Keratinocyte (primary cell): ENCODE results near the gene PRKAG1. TPM values are rescaled to one million over a fixed set of nuclear protein-coding genes. Genes with fewer than 3 reads are reported as not detected.

Source experiments
- DNase-seq: peaks from one replicate; pipeline ENCODE4 v3.0.0-alpha.2; 2011; ENCODE audit warnings: low read depth, missing footprints, low spot score
- FAIRE-seq: peaks from 2 replicates; lab custom pipeline; 2011; peaks lifted over from hg19 to GRCh38; lab: Jason Lieb, UNC
- H2AFZ ChIP-seq: 2 replicates; pipeline ENCODE4 v1.6.0; 2012; ENCODE audit warnings: low read length, control low read depth, inconsistent platforms; ENCODE audit not compliant: control insufficient read depth
- H3K27ac ChIP-seq: 2 replicates; pipeline ENCODE4 v1.5.1; 2011; ENCODE audit warnings: low read length; ENCODE audit not compliant: control insufficient read depth, insufficient read depth
- H3K27me3 ChIP-seq: 3 replicates; pipeline ENCODE4 v1.6.0; 2011; ENCODE audit warnings: low read length; ENCODE audit not compliant: control insufficient read depth, insufficient read depth; ENCODE audit errors: extremely low read depth
- H3K36me3 ChIP-seq, 2 experiments: 2 replicates in 1 of 2; 3 replicates in 1 of 2; pipeline ENCODE4 v1.5.1; 2011; ENCODE audit warnings: low read length in 2 of 2, mild to moderate bottlenecking in 1 of 2; ENCODE audit not compliant: control insufficient read depth in 2 of 2, insufficient read depth in 2 of 2; ENCODE audit errors: extremely low read depth in 1 of 2
- H3K4me1 ChIP-seq: 3 replicates; pipeline ENCODE4 v1.5.1; 2011; ENCODE audit warnings: low read length; ENCODE audit not compliant: control insufficient read depth, insufficient read depth; ENCODE audit errors: extremely low read depth
- H3K4me2 ChIP-seq: 3 replicates; pipeline ENCODE4 v1.6.0; 2011; ENCODE audit warnings: low read depth, low read length; ENCODE audit not compliant: control insufficient read depth, insufficient read depth; ENCODE audit errors: extremely low read depth
- H3K4me3 ChIP-seq, 3 experiments: fragments of 200-600 bp in 1 of 3; sonication (generic) in 1 of 3; 2 replicates in 2 of 3; 3 replicates in 1 of 3; pipeline ENCODE4 v1.5.1; 2011 to 2016; ENCODE audit warnings: low read length in 3 of 3, mild to moderate bottlenecking in 3 of 3, control low read depth in 2 of 3, inconsistent platforms in 1 of 3, low read depth in 1 of 3, mixed read lengths in 1 of 3, mixed run types in 1 of 3, moderate library complexity in 1 of 3; ENCODE audit not compliant: control insufficient read depth in 2 of 3, insufficient read depth in 2 of 3; ENCODE audit errors: extremely low read depth in 1 of 3
- H3K79me2 ChIP-seq: 2 replicates; pipeline ENCODE4 v1.6.0; 2012; ENCODE audit warnings: low read length; ENCODE audit not compliant: control insufficient read depth, insufficient read depth
- H3K9ac ChIP-seq: 3 replicates; pipeline ENCODE4 v1.6.0; 2011; ENCODE audit warnings: low read length; ENCODE audit not compliant: control insufficient read depth, insufficient read depth; ENCODE audit errors: extremely low read depth
- H3K9me1 ChIP-seq: 3 replicates; pipeline ENCODE4 v1.6.0; 2011; ENCODE audit warnings: low read length; ENCODE audit not compliant: control insufficient read depth, insufficient read depth; ENCODE audit errors: extremely low read depth
- H3K9me3 ChIP-seq: 2 replicates; pipeline ENCODE4 v1.5.1; 2012; ENCODE audit warnings: low read depth, low read length; ENCODE audit not compliant: control insufficient read depth
- H4K20me1 ChIP-seq: 3 replicates; pipeline ENCODE4 v1.6.0; 2011; ENCODE audit warnings: low read length; ENCODE audit not compliant: control insufficient read depth, insufficient read depth; ENCODE audit errors: extremely low read depth
- CTCF ChIP-seq, 3 experiments: IDR thresholded peaks in 1 of 3; conservative IDR thresholded peaks in 1 of 3; optimal IDR thresholded peaks in 1 of 3; 2 replicates in 2 of 3; 3 replicates in 1 of 3; pipeline versions ENCODE3 to v1.5.1; 2011; ENCODE audit warnings: low read length in 3 of 3, mild to moderate bottlenecking in 3 of 3, moderate library complexity in 2 of 3, control low read depth in 1 of 3, inconsistent platforms in 1 of 3; ENCODE audit not compliant: insufficient read depth in 2 of 3; ENCODE audit errors: extremely low read depth in 1 of 3
- EZH2 ChIP-seq: IDR thresholded peaks from one replicate; pipeline ENCODE4 v1.6.1; 2012; ENCODE audit warnings: inconsistent platforms, mild to moderate bottlenecking, low read length, moderate library complexity
- dilution Hi-C: fragments of 300-500 bp; cut with MboI; formaldehyde crosslinking; loops from one replicate; pipeline ENCODE4 v1.7.0; 2020; ENCODE audit warnings: low sequenced_read_pairs; ENCODE audit not compliant: extremely low pct_ligation_motif_present
- polyA plus RNA-seq, 5 experiments: library from polyadenylated mRNA; depleted of rRNA in 3 of 5; stranded (reverse) in 3 of 5; stranded (forward) in 1 of 5; unstranded in 1 of 5; fragments of >200 nt; gene quantifications; 1 replicate in 1 of 5; 2 replicates in 3 of 5; 3 replicates in 1 of 5; pipeline versions ENCODE4 v1.2.1 to v1.2.3, GENCODE V29; 2011 to 2012; ENCODE audit warnings: missing spikeins in 2 of 5, low read depth in 1 of 5, low replicate concordance in 1 of 5

Gene PRKAG1
- polyA plus RNA-seq, 1 donor (not counting 4 experiments of a cell fraction or from before 2014, with no cell fraction given), result 125 TPM

GRCh38 chr12:48997719-48998496 lies 20.7 kb downstream of the PRKAG1 start:
- no peak for TF ChIP-seq EZH2
- TF ChIP-seq CTCF (optimal IDR thresholded peaks at IDR 0.05 in 1 of 3, IDR thresholded peaks at IDR 0.05 in 1 of 3, conservative IDR thresholded peaks at IDR 0.05 in 1 of 3; ENCODE audit: extremely low read depth in 1 of 3, insufficient read depth in 2 of 3, low read length in 3 of 3), result no peak
- no peaks in the 10 kb centered on the region for H4K20me1 ChIP-seq
- H3K4me1 ChIP-seq, result peaks cover 14% of the 10 kb centered on the region
- no peaks in the 10 kb centered on the region for H3K9me1 ChIP-seq
- H3K27me3 ChIP-seq, result peaks cover 24% of the 10 kb centered on the region
- peak overlapping the region; percentile 5 for H2AFZ ChIP-seq
- dilution Hi-C loops, result no loop called here
- no peaks in the 10 kb centered on the region for H3K79me2 ChIP-seq
- DNase-seq (no peak), FAIRE-seq (no peak)
- H3K4me3 ChIP-seq, result peak overlapping the region; percentile 19 to 34 (median 27)
- peaks cover 15 to 21% of the 10 kb centered on the region in 2 experiments for H3K36me3 ChIP-seq
- no peak overlapping the region for H3K27ac ChIP-seq
- H3K4me2 ChIP-seq, result peak overlapping the region; percentile 68
- no peaks in the 10 kb centered on the region for H3K9me3 ChIP-seq
- no peak overlapping the region for H3K9ac ChIP-seq

- no peak overlapping the region for H3K27ac ChIP-seq
- no peak overlapping the region for H3K4me3 ChIP-seq
- dilution Hi-C loops, result no loop called here
- H3K36me3 ChIP-seq, result peaks cover 10 to 13% of the 10 kb centered on the region in 2 experiments
- peaks cover 14% of the 10 kb centered on the region for H3K4me1 ChIP-seq
- TF ChIP-seq EZH2 (peak; percentile 63), CTCF (optimal IDR thresholded peaks at IDR 0.05 in 1 of 3, IDR thresholded peaks at IDR 0.05 in 1 of 3, conservative IDR thresholded peaks at IDR 0.05 in 1 of 3; ENCODE audit: extremely low read depth in 1 of 3, insufficient read depth in 2 of 3, low read length in 3 of 3) (peak; percentile 35 to 61 (median 40))
- H4K20me1 ChIP-seq, result no peaks in the 10 kb centered on the region
- H3K9me1 ChIP-seq, result no peaks in the 10 kb centered on the region
- H3K9me3 ChIP-seq, result no peaks in the 10 kb centered on the region
- no peak overlapping the region for H2AFZ ChIP-seq
- H3K4me2 ChIP-seq, result peak overlapping the region; percentile 13
- no peak for DNase-seq
- H3K9ac ChIP-seq, result no peak overlapping the region
- no peaks in the 10 kb centered on the region for H3K79me2 ChIP-seq
- FAIRE-seq, result no peak
- H3K27me3 ChIP-seq, result peaks cover 24% of the 10 kb centered on the region
These were observed 21.5 kb downstream of the PRKAG1 start for GRCh38 chr12:48996794-48997718.
